SHP77 treated with DMSO at 0.1 percent for 48 hours (cell line): ENCODE results near the gene KCNN3.

Experiments
- DNase-seq: peaks from one replicate; lab custom pipeline; 2025; lab: John Stamatoyannopoulos, UW

The KCNN3 gene

DNA sequence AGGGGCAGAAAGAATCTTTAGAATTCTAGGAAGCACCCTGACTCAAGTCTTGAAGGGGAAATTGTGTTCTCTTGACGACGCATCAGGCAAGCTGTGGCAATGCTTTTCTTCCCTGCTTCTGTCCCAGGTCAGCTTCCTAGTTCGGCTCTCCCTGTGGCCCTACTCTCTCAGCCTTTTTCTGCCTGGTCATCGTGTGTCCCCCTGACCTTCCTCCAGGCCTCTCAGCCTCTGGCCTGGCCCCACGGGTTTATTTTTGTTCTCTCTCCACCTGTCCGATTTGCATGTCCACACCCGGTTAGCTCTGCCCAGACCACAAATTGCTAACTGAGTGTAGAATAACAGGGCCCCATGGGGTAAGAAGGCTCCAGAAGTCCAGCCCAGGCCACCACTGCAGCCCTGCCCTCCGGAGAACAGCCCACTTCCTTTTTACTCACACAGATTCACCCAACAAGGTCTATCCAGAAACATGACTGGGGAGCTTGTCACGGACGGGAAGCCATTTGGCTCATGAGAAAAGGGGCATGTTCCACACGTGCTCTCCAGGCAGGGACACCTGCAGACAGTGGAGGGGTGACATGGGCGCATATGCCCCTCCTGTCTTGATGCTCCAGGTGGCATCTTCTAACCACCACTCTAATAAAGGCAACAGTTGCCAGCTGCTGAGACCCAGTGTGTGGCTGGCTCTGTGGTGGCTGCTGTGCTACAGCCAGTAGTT, 9.8 kb downstream of the KCNN3 start:
- no peak for DNase-seq

DNA sequence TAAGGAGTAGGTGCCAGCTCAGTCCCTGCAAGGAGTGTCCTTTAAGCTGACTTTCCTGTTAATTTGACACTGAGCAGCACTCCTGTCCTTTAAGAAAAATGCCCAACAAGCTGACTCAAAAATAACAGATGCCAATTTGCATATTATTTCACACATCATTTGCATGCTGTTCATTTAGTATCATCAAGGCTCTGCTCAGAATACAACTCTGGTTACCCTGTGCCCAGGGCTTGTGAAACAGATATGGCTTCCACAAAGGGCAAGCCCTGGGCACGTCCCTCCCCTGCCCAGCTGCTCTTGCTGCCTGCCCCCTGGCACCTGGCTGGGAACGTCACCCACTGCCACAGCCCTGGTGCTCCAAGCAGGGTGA, 10.3 kb downstream of the KCNN3 start:
- no peak for DNase-seq

DNA sequence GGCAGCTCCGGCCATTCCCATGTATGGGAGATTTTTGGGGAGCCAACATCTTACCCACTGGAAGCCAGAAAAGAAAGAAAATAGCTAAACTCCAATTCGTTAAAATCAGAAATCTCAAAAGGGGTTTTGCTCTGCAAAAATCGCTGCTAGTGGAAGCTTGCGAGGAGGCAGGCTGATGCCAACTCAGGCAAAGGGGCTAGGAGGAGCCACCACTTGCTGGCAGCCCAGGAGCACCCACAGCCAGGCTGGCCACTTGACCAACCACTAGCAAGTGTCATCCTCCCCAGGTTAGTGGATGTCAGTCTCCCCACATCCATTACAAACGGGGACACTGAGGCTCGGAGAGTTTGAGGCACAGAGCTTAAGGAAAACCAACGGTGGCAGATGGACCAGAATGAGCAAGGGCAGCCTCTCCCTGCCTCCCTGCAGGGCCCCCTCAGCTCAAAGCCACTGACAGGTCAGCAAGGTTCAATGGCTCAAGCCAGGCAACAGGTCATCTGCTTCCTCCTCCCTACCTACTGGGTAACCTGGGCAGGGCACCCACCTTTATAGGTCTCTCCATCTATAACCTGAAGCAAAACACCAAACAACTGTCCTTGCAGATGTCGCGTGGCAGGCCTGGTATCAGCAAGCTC, 10.8 kb downstream of the KCNN3 start:
- no peak for DNase-seq

DNA sequence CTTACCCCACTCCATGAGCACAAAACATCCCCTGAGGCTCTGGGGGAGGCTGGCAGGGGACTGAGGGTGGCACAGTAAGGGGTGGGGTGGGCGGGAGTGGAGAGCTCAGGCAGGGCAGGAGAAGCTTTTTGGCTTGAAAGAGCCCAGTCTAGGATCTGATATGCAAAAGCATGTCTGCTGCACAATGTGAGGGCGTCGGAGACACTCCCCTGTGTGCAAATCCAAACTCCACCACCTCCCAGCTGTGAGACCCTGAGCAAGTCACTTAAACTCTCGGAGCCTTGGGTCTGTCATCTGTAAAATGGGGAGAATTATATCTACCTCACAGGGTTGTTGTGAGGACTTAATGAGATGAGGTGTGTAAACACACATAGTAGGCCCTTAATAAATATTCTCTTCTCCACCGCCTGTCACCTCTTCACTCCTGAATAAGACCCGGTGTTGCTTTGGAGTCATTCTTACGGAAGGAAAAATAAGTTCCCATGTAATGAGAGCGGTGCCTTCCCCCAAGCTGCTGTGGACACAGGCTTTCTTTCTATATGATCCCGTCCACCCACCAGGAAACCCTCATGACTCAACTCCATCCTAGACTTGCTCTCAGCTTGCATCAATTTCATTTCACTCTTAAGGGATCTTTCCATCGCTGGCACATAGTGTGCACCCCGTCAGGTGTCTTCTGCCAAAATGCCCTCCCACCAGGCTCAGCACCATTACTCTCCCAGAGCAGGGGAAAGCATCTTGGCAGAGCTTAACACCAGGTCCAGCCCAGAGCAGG, 12.5 kb downstream of the KCNN3 start:
- DNase-seq: no peak

DNA sequence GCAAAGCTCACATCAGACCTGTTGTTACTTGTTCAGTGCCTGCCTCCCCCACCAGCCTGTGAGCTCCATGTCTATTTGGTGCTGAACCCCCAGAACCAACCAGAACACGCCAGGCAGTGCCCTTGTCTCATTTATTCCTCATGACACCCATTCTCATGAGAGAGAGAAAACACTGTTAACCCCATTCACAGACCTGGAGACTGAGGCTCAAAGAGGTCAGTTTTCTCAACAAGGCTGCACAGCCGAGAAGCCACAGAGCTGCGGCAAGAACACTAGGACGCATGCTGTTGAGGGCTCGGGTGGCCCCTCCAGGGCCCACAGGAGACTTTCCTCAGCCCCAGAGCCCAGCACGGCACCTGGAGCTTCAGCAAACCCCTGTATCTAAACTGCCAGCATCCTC, 13.1 kb downstream of the KCNN3 start:
- no peak for DNase-seq

DNA sequence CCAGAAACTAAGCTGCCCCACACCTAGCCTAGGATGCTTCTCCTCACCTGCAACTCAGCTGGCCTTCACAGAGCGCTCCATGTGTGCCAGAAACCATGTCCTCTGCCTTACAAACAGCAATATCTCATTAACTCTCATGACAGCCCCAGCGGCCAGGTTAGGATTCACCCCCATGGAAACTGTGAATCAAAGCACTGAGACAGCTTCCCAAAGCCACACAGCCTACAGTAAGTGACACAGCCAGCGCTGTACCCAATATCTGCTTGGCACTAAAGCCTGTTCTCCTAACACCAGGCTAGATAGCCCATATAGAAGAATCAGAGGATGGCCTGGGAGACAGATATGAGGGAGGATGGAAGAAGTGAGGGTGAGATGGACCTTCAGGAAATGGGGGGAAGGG, 13.5 kb downstream of the KCNN3 start:
- DNase-seq: no peak

DNA sequence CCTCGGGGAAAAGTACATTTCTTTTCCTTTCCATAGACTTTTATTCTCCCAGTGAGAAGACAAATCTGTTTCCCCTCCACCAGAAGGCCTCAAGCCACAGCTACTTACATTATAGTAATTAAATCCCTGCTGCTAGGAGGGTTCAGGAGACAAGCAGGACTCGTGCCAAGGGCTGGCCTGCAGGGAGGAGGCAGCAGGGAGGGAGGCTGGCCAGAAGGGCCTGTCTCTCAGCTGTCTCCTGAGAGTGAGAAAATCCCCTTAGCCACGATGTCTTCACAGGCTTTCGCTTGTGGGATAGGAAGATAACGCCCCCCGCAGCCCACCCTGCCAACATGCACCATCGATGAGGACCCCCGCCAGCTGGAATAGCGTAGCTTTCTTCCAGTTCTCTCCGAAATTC, 14.0 kb downstream of the KCNN3 start:
- DNase-seq: no peak

DNA sequence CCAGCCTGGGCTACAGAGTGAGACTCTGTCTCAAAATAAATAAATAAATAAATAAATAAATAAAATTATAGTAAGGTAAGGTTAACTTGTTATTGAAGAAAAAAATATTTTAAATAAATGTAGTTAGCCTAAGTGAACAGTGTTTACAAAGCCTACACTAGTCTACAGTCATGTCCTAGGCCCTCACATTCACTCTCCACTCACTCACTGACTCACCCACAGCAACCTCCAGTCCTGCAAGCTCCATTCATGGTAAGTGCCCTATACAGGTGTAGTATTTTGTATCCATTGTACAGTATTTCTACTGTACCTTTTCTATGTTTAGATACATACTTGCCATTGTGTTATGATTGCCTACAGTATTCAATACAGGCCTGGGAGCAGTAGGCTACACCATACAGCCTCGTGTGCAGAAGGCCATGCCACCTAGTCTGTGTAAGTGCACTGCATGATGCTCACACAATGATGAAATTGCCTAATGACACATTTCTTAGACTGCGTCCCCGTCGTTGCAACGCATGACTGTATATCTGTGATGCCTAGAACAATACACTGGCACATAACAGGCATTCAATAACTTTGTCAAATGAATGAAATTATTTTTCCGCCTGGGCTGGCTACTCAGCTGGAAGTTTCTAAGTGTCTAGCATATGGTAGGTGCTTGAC, 14.8 kb downstream of the KCNN3 start:
- no peak for DNase-seq

DNA sequence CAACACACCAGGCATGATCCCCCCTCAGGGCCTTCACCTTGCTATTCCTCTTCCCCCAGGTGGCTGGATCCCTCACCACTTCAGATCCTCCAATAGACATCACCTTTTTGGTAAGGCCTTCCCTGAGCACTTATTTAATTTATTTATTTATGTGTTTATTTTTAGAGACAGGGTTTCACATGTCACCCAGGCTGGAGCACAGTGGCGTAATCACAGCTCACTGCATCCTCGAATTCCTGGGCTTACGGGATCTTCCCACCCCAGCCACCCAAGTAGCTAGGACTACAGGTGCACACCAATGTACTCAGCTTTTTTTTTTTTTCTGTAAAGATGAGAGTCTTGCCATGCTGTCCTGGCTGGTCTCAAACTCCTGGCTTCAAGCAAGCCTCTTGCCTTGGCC, 17.2 kb downstream of the KCNN3 start:
- DNase-seq: no peak

DNA sequence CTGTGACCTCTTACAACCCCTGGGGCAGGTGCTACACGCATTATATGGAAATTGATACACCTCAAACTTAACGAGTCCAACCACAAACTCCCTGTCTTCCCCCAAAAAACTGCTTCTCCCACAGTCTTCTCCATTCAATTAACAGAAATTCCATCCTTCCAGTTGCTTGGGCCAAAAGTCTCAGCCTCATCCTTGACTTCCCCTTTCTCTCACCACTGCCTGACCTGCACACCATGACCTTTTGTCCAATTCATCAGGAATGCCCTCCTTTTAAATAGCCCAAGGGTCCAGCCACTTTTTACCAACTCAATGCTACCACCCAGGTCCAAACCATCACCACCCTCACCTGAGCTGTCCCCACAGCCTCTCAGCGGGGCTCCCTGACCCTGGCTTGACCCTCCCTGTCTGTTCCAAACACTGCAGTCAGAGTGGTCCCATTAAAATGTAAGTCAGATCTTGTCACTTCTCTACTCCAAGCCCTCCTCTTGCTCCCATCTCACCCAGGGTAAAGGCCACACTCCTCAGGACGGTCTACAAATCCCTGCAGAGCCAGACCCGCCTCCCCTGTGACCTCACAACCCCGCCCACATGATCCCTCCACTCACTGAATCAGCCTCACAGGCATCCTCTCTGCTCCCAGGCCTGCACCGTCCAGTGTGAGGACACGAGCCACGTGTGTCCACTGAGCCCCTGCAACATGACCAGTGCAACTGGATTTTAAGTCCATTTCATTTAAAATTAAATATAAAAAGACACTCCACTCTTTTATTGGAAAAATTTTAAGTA, 18.5 kb downstream of the KCNN3 start:
- no peak for DNase-seq

DNA sequence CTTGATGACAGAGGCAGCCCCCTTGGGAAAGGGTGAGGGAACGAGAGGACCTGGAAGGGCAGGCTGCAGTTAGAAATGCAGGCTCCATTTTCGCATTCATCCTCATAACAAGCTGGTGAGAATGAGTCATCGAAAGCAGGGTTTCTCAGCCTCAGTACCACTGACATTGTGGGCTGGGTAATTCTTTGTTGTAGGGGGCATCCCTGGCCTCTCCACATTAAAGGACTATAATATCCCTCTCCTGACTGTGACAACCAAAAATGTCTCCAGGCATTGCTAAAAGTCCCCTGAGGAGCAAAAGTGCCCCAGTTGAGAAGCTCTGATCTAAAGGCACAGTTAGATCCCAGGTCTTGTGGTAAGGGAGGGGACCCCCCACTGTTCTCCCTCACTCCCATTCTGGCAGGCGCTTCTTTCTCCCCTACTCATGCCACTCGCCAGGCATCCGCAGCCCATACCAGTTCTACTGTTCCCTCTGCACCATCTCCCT, 20.4 kb downstream of the KCNN3 start:
- DNase-seq: no peak

DNA sequence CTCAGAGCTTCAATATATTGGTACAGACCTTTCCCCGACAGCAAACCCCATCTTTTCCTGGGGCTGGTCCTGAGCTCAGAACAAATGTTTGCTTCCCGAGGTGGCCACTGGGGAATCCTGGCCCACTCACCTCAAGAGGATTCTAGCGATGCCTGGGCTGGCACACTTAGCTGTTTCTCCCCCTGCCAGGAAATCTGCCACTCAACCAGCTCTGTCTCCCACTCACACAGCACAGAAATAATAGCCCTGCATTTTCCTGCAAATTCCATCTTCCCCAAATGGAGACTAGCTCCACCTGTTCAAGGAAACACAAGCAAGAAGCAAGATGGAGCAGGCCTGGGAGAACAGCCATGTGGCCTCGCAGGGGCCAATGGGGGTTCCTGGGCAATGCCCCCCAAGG, 21.1 kb downstream of the KCNN3 start:
- DNase-seq: no peak

DNA sequence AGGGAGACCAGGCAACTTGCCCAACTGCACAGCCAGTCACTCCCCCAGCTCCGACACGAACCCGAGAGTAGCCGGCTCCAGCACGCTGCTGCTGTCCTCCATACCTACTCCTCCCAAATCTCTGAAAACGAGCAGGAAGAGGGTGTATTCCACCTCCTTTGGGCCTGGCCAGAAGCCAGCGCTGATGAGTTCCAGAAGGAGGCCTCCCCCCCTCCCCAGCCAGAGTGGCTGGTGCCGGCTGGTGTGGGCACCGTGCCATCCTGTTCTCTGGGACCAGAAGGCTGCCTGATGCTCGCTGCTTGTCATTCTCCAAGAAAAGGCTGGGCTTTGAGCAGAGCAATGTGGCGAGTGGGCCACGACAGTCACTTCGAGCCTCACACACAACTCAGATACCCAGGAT, 22.2 kb downstream of the KCNN3 start:
- DNase-seq: peak; percentile 44

DNA sequence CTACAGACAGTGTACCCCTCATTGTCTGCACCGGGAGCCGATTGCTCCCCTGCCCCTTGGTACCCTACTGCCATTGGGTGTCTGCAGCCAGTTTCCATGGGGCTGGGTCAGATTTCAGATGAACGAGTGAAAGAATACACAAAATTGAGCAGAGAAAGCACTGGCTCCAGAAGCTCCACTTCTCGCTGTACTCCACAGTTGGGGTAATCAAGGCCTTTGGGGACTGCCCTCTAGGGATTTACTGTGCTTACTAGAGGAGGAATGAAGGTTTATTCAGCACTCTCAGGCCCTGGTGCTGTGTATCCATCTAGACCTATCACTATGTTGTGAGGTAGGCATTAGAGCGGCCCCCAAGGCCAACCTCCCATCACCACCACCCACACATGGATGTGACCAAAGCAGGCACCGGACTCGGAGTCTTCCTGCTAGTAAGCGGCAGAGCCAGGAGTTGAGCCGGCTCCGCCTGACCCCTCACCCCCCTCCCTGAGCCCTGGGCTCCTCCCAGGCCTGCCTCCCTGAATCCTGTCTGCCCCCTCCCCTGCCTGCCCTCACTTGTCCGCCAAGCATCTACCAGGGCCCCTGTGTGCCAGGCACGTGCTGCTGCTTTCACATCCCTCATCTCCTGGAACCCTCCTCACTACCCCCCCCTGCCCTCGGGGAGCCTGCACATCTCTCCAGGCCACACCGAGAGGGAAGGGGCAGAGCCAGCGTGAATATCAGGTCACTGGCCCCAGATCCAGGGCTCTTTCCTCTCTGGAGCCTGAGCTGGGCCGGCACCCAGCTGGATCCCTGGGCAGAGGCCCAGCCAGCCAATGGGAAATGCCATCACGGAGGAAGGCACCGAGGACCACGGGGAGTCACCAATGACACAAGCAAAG, 23.3 kb downstream of the KCNN3 start:
- DNase-seq: no peak

DNA sequence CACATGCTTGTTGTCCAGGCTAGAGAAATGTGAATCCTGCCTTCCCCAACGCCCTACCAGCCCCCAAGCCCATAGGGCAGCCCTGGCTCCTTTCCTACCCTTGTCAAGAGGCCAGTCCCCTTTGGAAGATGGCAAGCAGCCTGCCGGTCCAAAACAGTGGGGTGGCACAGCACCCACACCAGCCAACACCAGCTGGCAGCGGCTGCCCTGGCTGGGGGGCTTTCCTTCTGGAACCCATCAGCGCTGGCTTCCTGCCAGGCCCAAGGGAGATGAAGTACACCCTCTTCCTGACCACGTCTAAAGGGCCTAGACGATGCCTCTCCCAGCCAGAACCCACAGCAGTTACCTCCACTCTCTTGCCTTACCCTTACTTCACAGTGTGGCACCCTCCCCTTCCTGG, 24.2 kb downstream of the KCNN3 start:
- no peak for DNase-seq

DNA sequence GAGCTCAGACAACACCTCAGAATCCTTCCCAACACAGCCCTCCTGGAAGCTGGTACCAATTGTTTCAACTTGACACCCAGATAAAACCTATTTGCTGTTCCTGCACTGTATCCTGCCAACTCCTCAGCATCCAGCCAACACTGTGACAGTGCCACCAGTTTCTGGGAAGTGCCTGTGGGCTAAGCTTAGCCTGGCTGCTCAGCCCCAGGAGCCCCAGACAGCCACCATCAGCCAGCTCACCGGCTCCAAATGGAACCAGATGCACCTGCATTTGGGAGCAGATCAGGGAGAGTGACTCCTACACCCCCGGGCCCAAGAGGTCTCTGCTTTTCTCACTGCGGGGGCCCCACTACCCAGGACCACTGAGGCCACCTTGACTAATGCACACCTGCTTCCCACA, 24.9 kb downstream of the KCNN3 start:
- DNase-seq: no peak

DNA sequence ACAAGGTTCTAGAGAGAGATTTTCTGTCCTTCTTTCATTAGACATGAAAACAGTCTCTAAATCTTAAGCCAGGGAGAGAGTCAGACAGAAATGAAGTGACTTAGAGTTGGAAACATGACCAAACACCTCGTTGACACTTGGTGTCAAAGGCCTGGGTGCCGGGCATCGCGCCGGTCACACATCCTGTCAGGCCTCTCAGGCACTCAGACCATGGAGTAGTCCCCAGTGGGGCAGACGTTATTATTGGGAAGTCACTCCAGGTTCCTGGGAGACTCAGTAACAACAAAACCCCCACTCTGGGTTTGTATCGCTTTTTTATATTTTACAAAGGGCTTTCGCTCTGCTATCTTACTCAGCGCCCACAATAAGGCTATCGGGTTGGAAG, 25.8 kb downstream of the KCNN3 start:
- no peak for DNase-seq

DNA sequence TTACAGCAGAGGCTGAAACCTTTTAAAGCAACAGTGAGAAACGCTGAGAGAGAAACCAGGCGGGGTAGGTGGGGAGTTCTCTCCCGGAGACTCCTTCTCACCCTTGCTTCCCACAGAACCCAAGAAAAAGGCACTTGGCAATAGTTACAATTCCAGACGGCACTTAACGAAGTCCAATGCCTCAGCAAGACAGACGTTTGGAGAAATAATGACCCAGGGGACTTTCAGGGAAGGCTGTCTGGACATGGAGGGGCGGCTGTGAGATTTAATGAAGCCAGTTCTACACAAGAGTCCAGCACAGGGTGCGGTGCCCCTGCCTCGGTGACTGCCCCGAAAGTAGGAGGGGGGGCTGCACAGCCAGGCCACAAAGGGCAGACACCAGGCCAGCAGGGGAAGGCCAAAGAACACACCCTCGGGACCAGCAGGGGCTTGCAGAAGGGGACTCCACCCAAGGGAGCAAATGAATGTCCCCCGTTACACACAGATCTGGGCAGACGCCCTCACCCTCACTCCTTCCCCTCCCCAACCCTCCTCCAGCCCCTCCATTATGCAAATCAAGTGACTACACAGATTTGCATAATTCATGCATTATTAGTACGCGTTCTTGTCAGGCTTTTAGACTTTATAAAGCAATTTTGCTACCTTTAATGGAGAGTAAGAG, 26.3 kb downstream of the KCNN3 start:
- DNase-seq: no peak

DNA sequence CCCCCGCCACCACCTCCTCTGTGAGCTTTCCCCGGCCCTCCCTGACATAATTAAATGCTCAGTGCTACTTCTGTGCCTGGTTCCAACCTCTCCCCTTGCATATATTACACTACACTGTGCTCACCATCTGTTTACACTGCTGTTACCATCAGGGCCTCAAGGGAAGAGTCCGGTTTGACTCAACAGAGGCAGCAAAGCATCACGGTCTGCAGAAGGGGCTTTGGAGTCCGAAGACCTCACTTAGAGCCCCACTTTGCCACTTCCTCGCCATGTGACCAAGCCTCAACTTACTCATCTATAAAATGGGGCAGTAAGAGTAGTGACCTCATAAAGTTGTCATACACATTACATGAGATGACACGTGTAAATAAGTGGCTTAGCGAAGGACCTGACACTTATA, 27.4 kb downstream of the KCNN3 start:
- no peak for DNase-seq

DNA sequence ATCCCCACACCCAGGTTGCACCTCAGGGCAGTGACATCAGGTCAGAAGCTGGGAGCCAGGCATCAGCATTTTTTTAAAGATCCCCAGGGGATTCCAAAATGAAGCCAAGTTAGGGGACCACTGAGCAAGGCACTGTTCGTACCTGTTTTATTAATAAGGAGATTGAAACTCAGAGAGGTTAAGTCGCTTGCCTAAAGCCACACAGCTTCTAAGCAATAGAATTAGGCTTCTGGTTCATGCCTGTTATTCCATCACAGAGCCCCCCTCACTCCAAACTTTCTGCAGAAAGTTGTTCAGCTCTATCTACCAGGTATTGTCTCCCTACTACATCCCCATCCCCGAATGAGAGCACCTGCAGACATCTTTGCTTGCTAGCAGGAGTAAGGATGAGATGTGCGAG, 28.7 kb downstream of the KCNN3 start:
- no peak for DNase-seq
